Mucosa of descending colon (tissue), 3 donors: ENCODE results near the gene IQGAP2. TPM values are rescaled to one million over a fixed set of nuclear protein-coding genes. Genes with fewer than 3 reads are reported as not detected.

ENCODE experiments used
- ATAC-seq: fragments of 200-7000 bp; cut with Tn5 transposase; one replicate; pipeline ENCODE4 v1.9.1; 2020; ENCODE audit warnings: mild to moderate bottlenecking, moderate library complexity
- DNase-seq, 3 donors: peaks; one replicate each; pipeline ENCODE4 v3.0.0-alpha.2; 2020
- H3K36me3 ChIP-seq: fragments of 200-600 bp; one replicate; pipeline ENCODE4 v1.8.0; 2021; ENCODE audit warnings: low read depth, mild to moderate bottlenecking
- H3K4me1 ChIP-seq: fragments of 200-600 bp; one replicate; pipeline ENCODE4 v1.8.0; 2021; ENCODE audit warnings: low read depth, mild to moderate bottlenecking
- H3K4me3 ChIP-seq: fragments of 200-600 bp; one replicate; pipeline ENCODE4 v1.8.0; 2021; ENCODE audit warnings: mild to moderate bottlenecking
- H3K9me3 ChIP-seq: fragments of 200-600 bp; one replicate; pipeline ENCODE4 v1.8.0; 2021; ENCODE audit warnings: mild to moderate bottlenecking
- intact Hi-C, 2 donors: fragments of 100-400 bp; cut with DNase I in 1 of 2; cut with micrococcal nuclease in 1 of 2; formaldehyde crosslinking; loops; one replicate each; pipeline versions ENCODE4 v1.11.0 to v1.11.1; 2022; cut with DNase I, micrococcal nuclease
- total RNA-seq, 3 donors: library from RNA; stranded (reverse); fragmentation: NEBNext Ultra II Directional in 2 of 3; extraction: Animal tissue kit (Norgen Biotek cat#: 25700) in 2 of 3; gene quantifications; one replicate each; pipeline versions ENCODE4 v1.2.1 to v1.2.4, GENCODE V29; 2021 to 2023
- TF ChIP-seq, protein P1 (sequence below): fragments of 200-600 bp; IDR thresholded peaks from one replicate; pipeline ENCODE4 v1.8.0; 2022; ENCODE audit warnings: antibody characterized with exemption, mild to moderate bottlenecking
- donor health status: DM: no; HTN: no; CAD: no; lungs with moderate emphysema.
- donor health status: DM: no; HTN: no; CAD: no.
- donor health status: DM: no; HTN: yes; CAD: no.

Gene IQGAP2
- total RNA-seq, 3 donors from 2014 or later, result 59.7 to 159 (median 84.8) TPM

DNA sequence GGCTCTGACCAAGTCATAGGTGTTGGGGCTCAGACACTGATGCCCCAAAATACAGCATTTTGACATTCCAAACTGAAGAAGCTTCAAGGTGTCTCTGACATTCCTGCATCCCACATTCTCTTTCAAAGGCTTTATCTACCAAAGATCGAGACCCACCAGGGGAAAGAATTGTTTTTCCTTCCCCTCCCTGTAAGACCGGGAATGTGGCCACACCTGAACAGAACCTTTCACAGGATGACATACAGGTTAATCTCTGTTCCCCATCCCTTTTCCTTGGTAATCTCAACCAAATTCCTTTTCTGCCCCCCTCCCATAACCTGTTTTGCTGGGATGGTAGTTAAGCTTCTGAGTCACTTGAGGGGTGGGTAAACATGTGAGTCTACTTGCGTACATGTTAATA is 72.3 kb downstream of the IQGAP2 start:
- Histone ChIP-seq H3K4me3 (no peak overlapping the region), H3K36me3 (no peaks in the 10 kb centered on the region), H3K9me3 (no peaks in the 10 kb centered on the region), H3K4me1 (peaks cover 50% of the 10 kb centered on the region)
- intact Hi-C loops, result no loop called here
- peak in 1 of 3 donors; percentile 6 for DNase-seq
- no peak for ATAC-seq
- TF ChIP-seq, protein P1, sequence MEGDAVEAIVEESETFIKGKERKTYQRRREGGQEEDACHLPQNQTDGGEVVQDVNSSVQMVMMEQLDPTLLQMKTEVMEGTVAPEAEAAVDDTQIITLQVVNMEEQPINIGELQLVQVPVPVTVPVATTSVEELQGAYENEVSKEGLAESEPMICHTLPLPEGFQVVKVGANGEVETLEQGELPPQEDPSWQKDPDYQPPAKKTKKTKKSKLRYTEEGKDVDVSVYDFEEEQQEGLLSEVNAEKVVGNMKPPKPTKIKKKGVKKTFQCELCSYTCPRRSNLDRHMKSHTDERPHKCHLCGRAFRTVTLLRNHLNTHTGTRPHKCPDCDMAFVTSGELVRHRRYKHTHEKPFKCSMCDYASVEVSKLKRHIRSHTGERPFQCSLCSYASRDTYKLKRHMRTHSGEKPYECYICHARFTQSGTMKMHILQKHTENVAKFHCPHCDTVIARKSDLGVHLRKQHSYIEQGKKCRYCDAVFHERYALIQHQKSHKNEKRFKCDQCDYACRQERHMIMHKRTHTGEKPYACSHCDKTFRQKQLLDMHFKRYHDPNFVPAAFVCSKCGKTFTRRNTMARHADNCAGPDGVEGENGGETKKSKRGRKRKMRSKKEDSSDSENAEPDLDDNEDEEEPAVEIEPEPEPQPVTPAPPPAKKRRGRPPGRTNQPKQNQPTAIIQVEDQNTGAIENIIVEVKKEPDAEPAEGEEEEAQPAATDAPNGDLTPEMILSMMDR, result no peak

DNA sequence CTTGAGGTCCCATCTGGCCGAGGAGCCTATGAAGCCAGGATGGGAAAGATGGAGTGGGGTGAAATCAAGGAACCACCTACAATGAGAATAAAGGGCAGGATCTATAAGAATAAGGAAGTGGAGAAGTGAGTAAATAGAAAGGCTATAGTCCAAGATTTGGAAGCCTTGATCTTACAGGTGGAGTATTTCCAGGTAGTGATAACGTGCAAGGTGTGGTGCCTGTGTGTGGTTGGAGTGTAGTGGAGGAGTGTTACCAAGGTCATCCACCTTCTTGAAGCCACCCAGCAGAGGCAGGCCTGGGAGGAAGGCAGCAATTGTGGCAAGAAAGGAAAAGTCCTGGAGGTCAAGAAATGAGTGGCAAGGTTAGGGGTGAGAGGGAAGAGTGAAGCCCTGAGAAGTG is 72.9 kb downstream of the IQGAP2 start:
- peak; percentile 78 for ATAC-seq
- TF ChIP-seq, protein P1, result no peak

DNA sequence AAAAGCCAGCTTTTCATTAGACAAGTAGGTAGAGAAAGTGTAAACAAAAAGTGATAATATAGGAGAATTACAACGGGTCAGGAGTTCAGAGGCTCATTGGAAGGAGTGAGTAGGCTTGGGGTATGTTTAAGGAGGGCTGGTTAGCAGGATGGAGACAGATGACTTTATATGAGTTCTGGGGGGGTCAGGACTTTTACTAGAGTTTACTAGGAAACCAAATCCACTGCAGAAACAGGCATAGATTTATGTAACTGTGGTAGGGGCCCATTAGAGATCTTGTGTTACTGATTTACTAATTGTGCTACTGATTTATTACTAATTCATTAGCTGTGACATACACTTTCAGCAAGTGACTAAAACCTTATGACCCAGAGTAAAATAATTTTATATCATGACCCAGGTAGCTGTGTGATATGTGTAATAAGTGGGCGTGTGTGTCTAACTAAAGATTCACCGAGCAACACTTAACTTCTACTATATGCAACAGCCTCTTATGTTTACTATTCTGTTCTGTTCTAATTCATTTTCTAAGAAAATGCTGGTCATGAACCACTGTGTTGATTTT is 73.5 kb downstream of the IQGAP2 start:
- no peaks in the 10 kb centered on the region for H3K36me3 ChIP-seq
- intact Hi-C loops, result no loop called here
- H3K9me3 ChIP-seq, result no peaks in the 10 kb centered on the region
- TF ChIP-seq, protein P1, result no peak
- H3K4me3 ChIP-seq, result no peak overlapping the region
- ATAC-seq (no peak), DNase-seq (peak in 1 of 3 donors; percentile 1)
- H3K4me1 ChIP-seq, result peaks cover 48% of the 10 kb centered on the region

More for the DNA sequence above, 72.9 kb downstream of the IQGAP2 start:
- DNase-seq, result peak in 2 of 3 donors; percentile 56 to 79
- no peak overlapping the region for H3K4me3 ChIP-seq
- peaks cover 46% of the 10 kb centered on the region for H3K4me1 ChIP-seq
- intact Hi-C loops, result no loop called here
- H3K9me3 ChIP-seq, result no peaks in the 10 kb centered on the region
- H3K36me3 ChIP-seq, result no peaks in the 10 kb centered on the region

DNA sequence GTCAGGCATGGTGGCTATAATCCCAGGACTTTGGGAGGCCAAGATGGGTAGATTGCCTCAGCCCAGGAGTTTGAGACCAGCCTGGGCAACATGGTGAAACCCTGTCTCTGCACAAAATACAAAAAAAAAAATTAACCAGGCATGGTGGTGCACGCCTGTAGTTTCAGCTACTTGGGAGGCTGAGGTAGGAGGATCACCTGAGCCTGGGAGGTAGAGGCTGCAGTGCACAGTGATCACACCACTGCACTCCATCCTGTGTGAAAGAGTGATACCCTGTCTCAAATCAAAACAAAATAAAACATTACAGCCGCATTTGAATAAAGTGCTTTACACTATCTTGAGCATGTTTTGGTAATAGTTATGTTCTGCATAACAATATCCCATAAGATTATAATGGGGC is 74.0 kb downstream of the IQGAP2 start:
- DNase-seq, result peak in 1 of 3 donors; percentile 3
- Histone ChIP-seq H3K9me3 (no peaks in the 10 kb centered on the region), H3K4me3 (no peak overlapping the region), H3K36me3 (no peaks in the 10 kb centered on the region), H3K4me1 (peaks cover 44% of the 10 kb centered on the region)
- intact Hi-C loops, result no loop called here
- no peak for ATAC-seq
- TF ChIP-seq, protein P1, result no peak

DNA sequence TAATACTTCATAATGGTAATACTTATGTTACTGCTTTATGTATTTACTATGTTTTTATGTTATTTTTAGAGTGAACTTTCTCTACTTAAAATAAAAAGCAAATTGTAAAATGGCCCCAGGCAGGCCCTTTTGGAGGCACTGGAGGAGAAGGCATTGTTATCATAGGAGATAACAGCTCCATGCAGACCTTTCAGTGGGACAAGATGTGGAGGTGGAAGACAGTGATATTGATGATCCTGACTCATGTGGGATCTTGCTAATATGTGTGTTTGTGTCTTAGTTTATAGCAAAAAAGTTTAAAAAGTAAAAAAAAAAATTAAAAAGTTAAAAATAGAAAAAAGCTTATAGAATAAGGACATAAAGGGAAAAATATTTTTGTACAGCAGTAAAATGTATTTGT is 74.5 kb downstream of the IQGAP2 start:
- Histone ChIP-seq H3K4me1 (peaks cover 49% of the 10 kb centered on the region), H3K36me3 (no peaks in the 10 kb centered on the region), H3K4me3 (no peak overlapping the region), H3K9me3 (no peaks in the 10 kb centered on the region)
- DNase-seq (peak in 1 of 3 donors; percentile 6), ATAC-seq (no peak)
- TF ChIP-seq, protein P1, result no peak
- intact Hi-C loops, result no loop called here

DNA sequence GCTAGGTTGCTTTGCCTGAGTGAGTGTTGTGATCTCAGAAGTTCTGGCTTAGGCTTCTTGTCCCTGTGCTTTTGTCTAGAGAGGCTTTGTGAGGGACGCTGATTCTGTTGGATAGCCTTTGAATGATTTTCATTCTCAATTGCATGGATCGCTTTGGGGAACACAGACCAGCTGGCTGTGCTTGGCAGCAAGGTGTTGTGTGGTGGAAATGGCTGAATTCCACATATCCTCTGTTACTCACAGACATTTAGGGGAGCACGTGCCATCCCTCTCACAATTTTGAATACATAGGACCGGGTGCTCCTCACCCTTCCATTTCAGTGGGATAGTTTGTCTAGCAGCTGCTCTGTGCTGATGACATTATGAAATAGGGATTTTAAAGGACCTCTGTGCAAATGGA is 76.2 kb downstream of the IQGAP2 start:
- intact Hi-C loops, result no loop called here
- H3K4me3 ChIP-seq, result no peak overlapping the region
- peaks cover 66% of the 10 kb centered on the region for H3K4me1 ChIP-seq
- H3K36me3 ChIP-seq, result no peaks in the 10 kb centered on the region
- no peak for DNase-seq
- H3K9me3 ChIP-seq, result no peaks in the 10 kb centered on the region
- TF ChIP-seq, protein P1, result no peak
- ATAC-seq, result no peak
